ENCODE results near the gene NAXD. TPM values are rescaled to one million over a fixed set of nuclear protein-coding genes. Genes with fewer than 3 reads are reported as not detected.

NAXD gene
- total RNA-seq, 1 experiment from 2014 or later: 18.7 TPM

- H3K4me1 ChIP-seq (ENCODE audit: insufficient read depth, low read length): no peaks in the 10 kb centered on the region
- DNase-seq: no peak
- H3K27me3 ChIP-seq (ENCODE audit: low read length): no peaks in the 10 kb centered on the region
- intact Hi-C loops (cut with micrococcal nuclease): no loop called here
- no peak for ATAC-seq
- H4K20me1 ChIP-seq (ENCODE audit: low read length): no peaks in the 10 kb centered on the region
- no peaks in the 10 kb centered on the region for H3K9me2 ChIP-seq (replicated peaks; ENCODE audit: low read length)
- H3K9me3 ChIP-seq (ENCODE audit: low read length): no peaks in the 10 kb centered on the region
- H2AFZ ChIP-seq (ENCODE audit: low read length): no peak overlapping the region
- H3K4me3 ChIP-seq (ENCODE audit: low read length): no peak overlapping the region
- no TSS peak for BruUV-seq (replicated peaks)
- H3K36me3 ChIP-seq (ENCODE audit: low read depth, low read length): peaks cover 6% of the 10 kb centered on the region; the same call in 1 of the 2 replicates
- no peak overlapping the region for H3K27ac ChIP-seq (ENCODE audit: low read length)
- TF ChIP-seq, protein P1, sequence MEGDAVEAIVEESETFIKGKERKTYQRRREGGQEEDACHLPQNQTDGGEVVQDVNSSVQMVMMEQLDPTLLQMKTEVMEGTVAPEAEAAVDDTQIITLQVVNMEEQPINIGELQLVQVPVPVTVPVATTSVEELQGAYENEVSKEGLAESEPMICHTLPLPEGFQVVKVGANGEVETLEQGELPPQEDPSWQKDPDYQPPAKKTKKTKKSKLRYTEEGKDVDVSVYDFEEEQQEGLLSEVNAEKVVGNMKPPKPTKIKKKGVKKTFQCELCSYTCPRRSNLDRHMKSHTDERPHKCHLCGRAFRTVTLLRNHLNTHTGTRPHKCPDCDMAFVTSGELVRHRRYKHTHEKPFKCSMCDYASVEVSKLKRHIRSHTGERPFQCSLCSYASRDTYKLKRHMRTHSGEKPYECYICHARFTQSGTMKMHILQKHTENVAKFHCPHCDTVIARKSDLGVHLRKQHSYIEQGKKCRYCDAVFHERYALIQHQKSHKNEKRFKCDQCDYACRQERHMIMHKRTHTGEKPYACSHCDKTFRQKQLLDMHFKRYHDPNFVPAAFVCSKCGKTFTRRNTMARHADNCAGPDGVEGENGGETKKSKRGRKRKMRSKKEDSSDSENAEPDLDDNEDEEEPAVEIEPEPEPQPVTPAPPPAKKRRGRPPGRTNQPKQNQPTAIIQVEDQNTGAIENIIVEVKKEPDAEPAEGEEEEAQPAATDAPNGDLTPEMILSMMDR (conservative IDR thresholded peaks at IDR 0.05; ENCODE audit: low read depth, low read length): no peak
- TF ChIP-seq EZH2phosphoT487 (IDR thresholded peaks at IDR 0.05; ENCODE audit: borderline replicate concordance, low read length) (no peak), EZH2 (IDR thresholded peaks at IDR 0.05; ENCODE audit: low read length, unreplicated experiment) (no peak)
- H3K9ac ChIP-seq (ENCODE audit: low read length): no peak overlapping the region
- CTCF ChIA-PET: no interaction called here
- H3K4me2 ChIP-seq (ENCODE audit: low read length): no peak overlapping the region
- H3K79me2 ChIP-seq (ENCODE audit: low read length): no peaks in the 10 kb centered on the region
- POLR2A ChIA-PET (ENCODE audit: unreplicated experiment): no interaction called here
- no peaks in the 10 kb centered on the region for H3F3A ChIP-seq (ENCODE audit: low read length, unreplicated experiment)
Observed at GRCh38 chr13:110646442-110647364, 31.4 kb downstream of the NAXD start.

DNA sequence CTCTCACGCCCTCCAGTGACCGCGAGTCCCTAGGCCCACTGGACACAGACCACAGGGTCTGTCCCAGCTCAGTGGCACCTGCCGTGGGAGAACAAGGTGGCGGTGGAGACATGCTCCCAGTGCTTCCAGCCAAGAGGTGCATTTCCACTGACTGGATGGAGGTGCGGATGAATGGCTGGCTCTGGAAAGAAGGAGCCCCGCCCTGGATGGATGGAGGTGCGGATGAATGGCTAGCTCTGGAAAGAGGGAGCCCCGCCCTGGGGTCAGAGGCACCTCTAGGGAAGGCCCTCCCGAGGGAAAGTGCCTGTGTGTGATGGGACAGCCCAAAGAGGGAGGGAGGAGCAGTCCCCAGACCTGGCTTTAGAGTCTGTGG lies 32.0 kb downstream of the NAXD start:
- POLR2A ChIA-PET (ENCODE audit: unreplicated experiment): no interaction called here
- DNase-seq (no peak), ATAC-seq (no peak)
- H3K27ac ChIP-seq (ENCODE audit: low read length): no peak overlapping the region
- H4K20me1 ChIP-seq (ENCODE audit: low read length): no peaks in the 10 kb centered on the region
- H3K36me3 ChIP-seq (ENCODE audit: low read depth, low read length): peaks cover 6% of the 10 kb centered on the region; the same call in 1 of the 2 replicates
- CTCF ChIA-PET: no interaction called here
- intact Hi-C loops (cut with micrococcal nuclease): no loop called here
- H3K9ac ChIP-seq (ENCODE audit: low read length): no peak overlapping the region
- no peaks in the 10 kb centered on the region for H3K4me1 ChIP-seq (ENCODE audit: insufficient read depth, low read length)
- no peak overlapping the region for H3K4me3 ChIP-seq (ENCODE audit: low read length)
- no peaks in the 10 kb centered on the region for H3K9me3 ChIP-seq (ENCODE audit: low read length)
- no peaks in the 10 kb centered on the region for H3K9me2 ChIP-seq (replicated peaks; ENCODE audit: low read length)
- no peak for TF ChIP-seq EZH2phosphoT487 (IDR thresholded peaks at IDR 0.05; ENCODE audit: borderline replicate concordance, low read length)
- BruUV-seq (replicated peaks): no TSS peak
- H3K27me3 ChIP-seq (ENCODE audit: low read length): no peaks in the 10 kb centered on the region
- H3K79me2 ChIP-seq (ENCODE audit: low read length): no peaks in the 10 kb centered on the region
- no peak overlapping the region for H2AFZ ChIP-seq (ENCODE audit: low read length)
- no peak overlapping the region for H3K4me2 ChIP-seq (ENCODE audit: low read length)
- no peaks in the 10 kb centered on the region for H3F3A ChIP-seq (ENCODE audit: low read length, unreplicated experiment)

- Histone ChIP-seq H4K20me1 (ENCODE audit: low read length) (no peaks in the 10 kb centered on the region), H3K4me3 (ENCODE audit: low read length) (no peak overlapping the region), H3K36me3 (ENCODE audit: low read depth, low read length) (peaks cover 6% of the 10 kb centered on the region; the same call in 1 of the 2 replicates), H3K79me2 (ENCODE audit: low read length) (no peaks in the 10 kb centered on the region), H3K9me2 (replicated peaks; ENCODE audit: low read length) (no peaks in the 10 kb centered on the region), H3K4me2 (ENCODE audit: low read length) (no peak overlapping the region), H3K9ac (ENCODE audit: low read length) (no peak overlapping the region), H3F3A (ENCODE audit: low read length, unreplicated experiment) (no peaks in the 10 kb centered on the region), H3K9me3 (ENCODE audit: low read length) (no peaks in the 10 kb centered on the region), H3K4me1 (ENCODE audit: insufficient read depth, low read length) (no peaks in the 10 kb centered on the region), H3K27me3 (ENCODE audit: low read length) (no peaks in the 10 kb centered on the region), H2AFZ (ENCODE audit: low read length) (no peak overlapping the region), H3K27ac (ENCODE audit: low read length) (no peak overlapping the region)
- no peak for ATAC-seq
- intact Hi-C loops (cut with micrococcal nuclease): no loop called here
- ChIA-PET POLR2A (ENCODE audit: unreplicated experiment) (no interaction called here), CTCF (interaction anchor here (0.6 kb wide), 1 partner anchor 47 kb away, joined by 6 read pairs; no protein-coding TSS in a partner anchor)
- TF ChIP-seq EZH2phosphoT487 (IDR thresholded peaks at IDR 0.05; ENCODE audit: borderline replicate concordance, low read length) (no peak), EZH2 (IDR thresholded peaks at IDR 0.05; ENCODE audit: low read length, unreplicated experiment) (no peak)
- TF ChIP-seq, protein P1 (conservative IDR thresholded peaks at IDR 0.05; ENCODE audit: low read depth, low read length): no peak
- no TSS peak for BruUV-seq (replicated peaks)
- no peak for DNase-seq
Observed at GRCh38 chr13:110648146-110648819, 32.9 kb downstream of the NAXD start.
